SK-N-SH (cell line): ENCODE measurements around the gene SLC24A3.

ENCODE experiments used
- CTCF ChIP-seq: fragments of 200-600 bp; sonication (generic); IDR thresholded peaks from 2 replicates; pipeline ENCODE4 v1.6.1; 2017; ENCODE audit warnings: antibody characterized with exemption, mild to moderate bottlenecking, moderate library complexity
- ELF1 ChIP-seq: IDR thresholded peaks from 2 replicates; pipeline ENCODE4 v1.4.0; 2012
- EP300 ChIP-seq, 2 experiments: IDR thresholded peaks; 2 replicates each; pipeline versions ENCODE4 v1.4.0 to v1.6.1; 2012; ENCODE audit warnings: borderline replicate concordance in 1 of 2, low read depth in 1 of 2, low read length in 1 of 2
- GATA2 ChIP-seq: sonication (generic); formaldehyde crosslinking; IDR thresholded peaks from 2 replicates; pipeline ENCODE4 v1.5.0; 2020; ENCODE audit warnings: mild to moderate bottlenecking, missing genetic modification reagents
- NFIC ChIP-seq: IDR thresholded peaks from 2 replicates; pipeline ENCODE4 v1.4.0; 2012; ENCODE audit warnings: borderline replicate concordance
- SIN3A ChIP-seq: IDR thresholded peaks from 2 replicates; pipeline ENCODE4 v1.6.1; 2012; ENCODE audit warnings: low read depth, mild to moderate bottlenecking, low read length, moderate library complexity, borderline replicate concordance
- YY1 ChIP-seq: IDR thresholded peaks from 2 replicates; pipeline ENCODE4 v1.4.0; 2012; ENCODE audit warnings: low read depth, mild to moderate bottlenecking

- no peak for TF ChIP-seq CTCF
- no peak for TF ChIP-seq EP300 (IDR thresholded peaks at IDR 0.05; ENCODE audit: borderline replicate concordance in 1 of 2, low read depth in 1 of 2, low read length in 1 of 2)
- no peak for TF ChIP-seq YY1
- TF ChIP-seq GATA2 (CRISPR knock-in tag): no peak
- TF ChIP-seq SIN3A: no peak
- no peak for TF ChIP-seq ELF1
- TF ChIP-seq NFIC: no peak
Observed at GRCh38 chr20:19285436-19285835, 73.0 kb downstream of the SLC24A3 start.
